Amniotic epithelial cell (primary cell): ENCODE results near the gene CLEC18B.
"Not testable (repeated sequence)": the region's sequence is repeated elsewhere in the genome, so short reads cannot be mapped to it uniquely, and the experiment has no call there.

Experiments used
- DNase-seq: peaks from one replicate; pipeline ENCODE4 v3.0.0-alpha.2; 2010; ENCODE audit warnings: low read depth

Gene CLEC18B

DNA sequence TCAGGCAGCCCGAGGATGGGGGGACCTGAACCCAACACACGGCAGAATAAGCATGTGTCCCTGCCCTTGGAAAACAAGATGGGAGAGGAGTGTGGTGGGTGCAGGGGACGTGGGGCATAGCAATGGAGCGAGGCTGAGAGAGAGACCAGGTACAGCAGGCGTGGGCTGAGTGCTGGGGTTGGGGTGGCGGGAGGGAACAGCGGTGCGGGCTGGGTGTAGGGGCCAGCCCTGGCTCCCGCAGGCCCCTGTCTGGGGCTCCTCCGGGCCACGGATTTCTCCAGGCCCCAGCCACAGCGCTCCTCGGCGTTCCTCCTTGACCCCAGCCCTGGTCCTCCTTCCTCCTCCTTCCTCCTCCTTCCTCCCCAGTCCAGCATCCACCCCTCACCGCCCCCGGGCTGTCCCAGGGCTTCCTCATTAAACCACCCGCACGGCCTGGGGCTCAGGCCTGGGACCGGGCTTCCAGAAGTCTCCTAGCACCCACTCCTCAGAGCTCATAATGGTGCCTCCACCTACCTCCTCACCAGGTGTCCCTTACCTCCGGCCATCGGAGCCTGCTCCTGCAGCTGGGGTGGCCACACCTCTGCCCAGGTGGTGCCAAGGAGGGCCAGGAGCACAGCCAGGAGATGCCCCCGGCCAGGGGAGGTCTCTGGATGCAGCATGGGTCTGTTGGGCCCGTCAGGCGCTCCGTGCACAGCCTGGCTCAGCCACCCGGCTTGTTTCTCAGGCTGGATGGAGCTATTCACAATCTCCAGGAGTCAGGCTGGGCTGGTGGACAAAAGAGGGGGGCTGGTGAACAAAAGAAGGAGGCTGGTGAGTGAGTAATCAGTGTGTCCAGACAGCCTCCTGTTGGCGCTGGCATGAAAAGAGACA is at the start of gene CLEC18B:
Gene CLEC18B (minus strand): TSS at position 867 of the 870 bp plus-strand sequence. CDS start 208 bp downstream, at position 659.
- not testable (repeated sequence) for DNase-seq

DNA sequence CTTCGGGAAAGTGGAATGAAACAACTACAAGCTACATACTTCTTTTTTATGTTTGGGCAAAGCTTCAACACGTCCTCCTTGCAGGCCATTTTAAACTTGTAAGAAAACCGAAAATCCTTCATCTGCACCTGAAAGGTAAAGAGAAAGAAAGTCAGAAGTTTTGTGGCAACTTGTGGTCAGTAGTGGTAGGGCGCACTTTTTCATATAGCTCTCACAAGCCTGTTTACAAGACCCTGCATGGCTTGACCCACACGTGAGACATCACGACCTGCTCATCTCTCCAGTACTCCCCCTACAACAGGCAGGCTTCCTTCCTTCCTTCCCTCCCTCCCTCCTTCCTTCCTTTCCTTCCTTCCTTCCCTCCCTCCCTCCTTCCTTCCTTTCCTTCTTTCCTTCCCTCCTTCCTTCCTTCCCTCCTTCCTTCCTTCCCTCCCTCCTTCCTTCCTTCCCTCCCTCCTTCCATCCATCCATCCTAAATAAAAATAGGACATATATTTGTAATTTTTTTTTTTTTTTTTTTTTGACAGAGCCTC is 48.7 kb upstream of the CLEC18B start:
- no peak for DNase-seq

DNA sequence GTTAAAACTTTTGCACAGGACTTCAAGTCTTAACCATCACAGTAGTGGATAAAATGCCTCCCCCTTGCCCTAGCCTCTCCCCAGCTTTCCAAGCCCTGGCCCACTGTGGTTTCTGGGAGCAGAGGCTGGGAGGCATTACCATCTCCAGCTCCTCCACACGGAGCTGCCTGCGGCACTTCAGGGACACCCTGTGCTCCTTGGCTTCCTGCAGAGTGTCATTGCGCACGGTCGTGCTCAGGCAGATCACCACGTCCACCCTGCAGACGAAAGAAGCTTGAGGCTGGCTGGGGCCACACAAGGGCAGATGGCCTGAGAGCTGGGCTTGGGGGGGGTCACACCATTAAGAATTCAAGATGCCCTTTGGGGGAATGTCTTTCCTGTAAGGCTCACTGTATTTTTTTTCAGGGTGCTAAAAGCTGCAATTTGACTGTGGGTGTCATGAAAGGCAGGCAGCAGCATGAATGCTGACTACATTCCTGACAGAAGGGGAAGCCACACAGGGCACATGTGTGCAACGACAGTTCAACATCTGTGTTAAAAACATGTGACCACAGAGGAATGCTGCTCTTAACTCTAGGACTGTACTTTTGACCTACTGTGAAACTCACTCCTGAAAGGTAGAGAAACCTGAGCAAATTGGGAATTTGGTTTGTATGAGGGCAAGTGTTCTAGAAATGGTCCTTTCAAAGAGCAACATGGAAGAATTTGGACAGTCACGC is 47.7 kb upstream of the CLEC18B start:
- DNase-seq: no peak

DNA sequence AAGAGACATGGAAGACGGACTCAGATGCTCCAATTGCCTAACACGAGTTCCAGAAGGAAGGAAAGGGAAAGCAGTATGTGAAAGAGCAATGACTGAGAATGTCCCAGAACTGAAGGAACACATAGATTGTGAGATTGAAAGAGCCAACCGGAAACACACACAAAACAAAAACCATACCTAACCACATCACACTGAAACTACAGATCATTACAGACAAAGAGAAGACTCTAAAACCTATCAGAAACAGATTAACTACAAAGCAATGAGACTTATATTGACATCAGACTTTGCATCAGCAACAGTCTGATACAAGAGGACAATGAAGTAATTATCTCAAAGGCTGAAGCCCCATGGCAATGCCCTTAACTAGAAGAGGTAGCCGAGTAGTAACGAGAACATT is 45.6 kb upstream of the CLEC18B start:
- DNase-seq: no peak

DNA sequence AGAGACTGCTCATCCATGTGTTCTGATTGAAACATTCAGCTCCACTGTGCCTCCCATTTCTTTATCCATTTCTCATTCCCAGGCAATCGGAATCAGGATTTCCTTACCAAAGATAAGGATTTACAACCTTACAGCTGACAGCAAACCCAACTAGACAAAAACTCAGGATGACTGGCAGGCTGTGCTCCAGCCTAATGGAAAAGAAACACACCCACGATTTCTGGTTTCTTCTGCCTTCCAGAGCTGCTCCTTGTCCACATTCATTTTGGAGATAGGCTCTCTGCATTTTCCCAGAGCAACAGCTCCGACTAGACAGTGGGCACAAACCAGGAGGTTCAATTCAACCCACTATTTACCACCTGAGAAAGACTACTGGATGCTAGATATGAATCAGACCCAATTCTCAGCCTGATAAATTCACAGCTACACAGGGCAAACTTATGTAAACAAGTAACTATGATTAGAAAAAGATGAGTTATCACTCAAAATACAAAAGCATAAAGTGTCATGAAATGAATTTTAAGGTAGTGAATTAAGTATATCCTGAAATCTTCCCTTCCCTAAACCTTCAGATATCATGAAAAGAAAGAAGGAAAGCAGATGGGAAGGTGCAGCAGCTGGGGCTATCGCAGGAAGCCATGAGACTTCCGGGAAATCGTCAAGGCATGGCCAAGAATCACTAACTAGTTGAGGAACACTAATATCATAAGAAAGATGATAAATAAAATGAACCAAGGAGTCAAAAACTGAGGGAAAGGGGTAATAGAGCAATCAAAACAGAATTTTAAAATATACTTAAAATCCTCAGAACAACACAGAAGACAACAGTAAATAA is 44.8 kb upstream of the CLEC18B start:
- no peak for DNase-seq

DNA sequence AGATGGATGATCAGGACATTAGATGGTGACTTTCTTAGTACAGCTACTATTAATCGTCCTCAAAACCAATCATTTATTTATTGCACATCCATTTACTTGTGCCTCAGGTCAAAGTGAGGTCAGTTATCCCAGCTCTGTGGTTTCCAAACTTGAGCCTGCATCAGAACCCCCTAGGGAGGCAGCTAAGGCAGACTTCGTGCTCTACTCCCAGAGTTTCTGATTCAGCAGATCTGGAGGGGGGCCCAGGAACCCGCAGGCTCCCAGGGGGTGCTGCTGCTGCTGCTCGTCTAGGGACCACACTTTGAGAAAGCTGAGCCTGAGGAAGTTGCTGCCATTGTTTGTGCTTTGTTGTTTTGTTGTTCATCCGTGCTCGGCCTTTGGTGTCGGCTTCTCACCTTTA is 44.0 kb upstream of the CLEC18B start:
- no peak for DNase-seq

DNA sequence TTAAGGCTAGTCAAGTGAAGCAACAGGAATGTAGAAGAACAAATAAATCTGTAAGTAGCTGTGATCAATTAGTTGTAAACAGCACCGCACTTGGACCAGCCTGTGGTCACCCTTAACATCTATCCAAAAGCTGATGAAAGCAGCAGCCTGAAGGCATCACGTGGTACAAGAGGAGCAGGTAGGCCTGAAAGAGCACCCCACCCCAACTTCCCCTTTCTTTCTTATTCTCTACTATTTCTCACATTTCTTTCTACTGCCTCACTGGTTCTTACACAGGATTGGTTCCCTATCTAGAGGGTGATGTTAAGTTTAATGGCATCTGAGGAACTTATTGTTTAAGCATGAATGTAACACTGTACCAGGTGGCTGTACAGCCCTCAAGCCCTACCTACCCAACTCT is 42.6 kb upstream of the CLEC18B start:
- no peak for DNase-seq

DNA sequence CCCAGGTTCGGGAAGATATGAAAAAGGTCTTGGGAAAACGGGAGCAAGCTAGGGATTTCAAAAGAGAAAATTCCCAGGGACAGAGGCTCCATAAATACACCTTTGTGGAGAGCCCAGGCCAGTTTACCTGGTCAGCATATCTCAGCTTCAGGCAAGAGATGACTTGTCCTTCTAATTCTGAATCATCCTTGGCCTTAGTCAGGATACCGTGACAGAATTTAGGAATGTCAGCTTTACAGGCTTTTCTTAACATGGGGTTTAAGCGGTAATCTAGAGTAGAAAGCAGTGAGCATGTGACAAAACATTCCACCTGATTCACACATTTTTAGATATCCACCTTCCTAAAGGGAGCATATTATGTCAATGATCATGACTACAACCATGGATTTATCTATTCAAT is 41.1 kb upstream of the CLEC18B start:
- no peak for DNase-seq

DNA sequence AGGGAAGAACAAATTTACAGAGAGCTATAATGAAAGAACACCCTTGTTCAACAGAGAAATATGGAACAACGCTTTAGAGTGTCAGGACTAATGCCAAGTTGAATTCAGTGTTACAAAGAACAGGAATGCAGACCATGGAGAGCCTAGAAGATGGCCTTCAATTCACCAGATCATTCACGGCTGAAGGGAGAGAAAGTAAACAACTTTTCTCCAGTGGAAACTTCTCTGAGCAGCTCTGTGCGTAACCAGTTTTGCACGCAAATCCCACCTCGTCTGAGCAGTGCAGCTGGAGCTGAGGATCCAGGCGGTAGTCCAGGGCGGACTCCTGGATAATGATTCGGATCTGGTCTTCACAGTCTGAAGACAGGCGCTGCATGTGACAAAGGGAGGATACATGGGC is 40.5 kb upstream of the CLEC18B start:
- DNase-seq: no peak

DNA sequence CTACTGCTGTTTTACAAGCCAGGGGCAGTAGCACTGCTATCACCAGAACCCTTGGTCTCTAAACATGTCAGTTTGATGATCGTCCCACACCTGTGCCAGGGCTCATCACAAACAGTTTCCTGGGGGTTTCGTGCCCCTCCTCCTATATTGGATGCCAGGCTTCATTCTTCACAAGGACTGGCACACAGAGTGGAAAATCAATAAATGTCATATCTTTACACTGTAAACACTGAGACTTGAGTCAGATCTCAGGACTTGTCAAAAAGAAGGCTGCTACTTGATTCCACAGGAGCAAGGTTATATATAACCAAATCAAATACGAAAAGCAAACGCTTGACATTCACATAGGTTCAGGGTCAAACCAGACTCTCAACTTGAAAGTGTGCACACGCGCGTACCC is 39.3 kb upstream of the CLEC18B start:
- DNase-seq: no peak

DNA sequence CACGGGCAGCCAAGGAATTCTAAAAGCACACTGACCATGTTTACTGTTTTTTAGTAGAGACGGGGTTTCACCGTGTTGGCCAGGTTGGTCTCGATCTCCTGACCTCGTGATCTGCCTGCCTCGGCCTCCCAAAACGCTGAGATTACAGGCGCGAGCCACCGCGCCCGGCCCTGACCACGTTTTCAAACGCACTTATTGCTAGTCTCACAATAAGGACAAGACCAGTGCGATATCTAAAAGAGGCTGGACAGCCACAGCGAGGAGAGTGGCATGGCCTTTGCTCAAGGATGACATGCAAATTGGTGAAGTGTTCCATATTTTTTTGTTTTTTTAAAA is 35.0 kb upstream of the CLEC18B start:
- no peak for DNase-seq

DNA sequence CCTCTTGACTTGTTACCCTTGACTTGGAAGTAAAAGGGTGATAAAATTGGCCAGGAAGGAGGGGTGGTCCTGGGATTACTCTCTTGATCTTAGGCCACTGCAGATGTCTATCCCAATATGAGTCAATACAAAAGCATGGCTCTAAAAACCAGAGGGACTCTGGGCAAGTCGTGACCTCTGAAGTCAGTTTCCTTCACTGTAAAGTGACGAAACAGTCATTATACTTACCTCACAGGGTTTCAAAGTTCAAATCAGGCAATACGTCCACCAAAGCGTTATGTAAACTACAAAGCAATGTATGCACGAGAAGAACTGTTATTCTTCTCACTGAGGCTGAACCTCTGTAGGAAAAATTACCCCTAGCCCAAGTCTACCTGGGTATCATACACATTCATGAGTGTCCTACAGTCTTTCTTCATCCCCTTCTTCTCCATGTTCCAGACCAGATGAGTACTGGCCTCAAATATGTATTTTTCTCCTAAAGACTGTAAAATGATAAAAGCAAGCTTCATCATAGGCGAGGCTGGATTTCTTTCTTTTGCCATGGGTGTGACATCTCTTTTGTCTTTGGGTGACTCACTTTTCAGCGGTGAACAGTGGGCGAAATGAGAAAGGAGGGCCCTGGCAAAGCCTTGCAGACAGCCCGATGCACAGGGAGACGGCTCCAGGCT is 34.5 kb upstream of the CLEC18B start:
- peak; percentile 85 for DNase-seq

DNA sequence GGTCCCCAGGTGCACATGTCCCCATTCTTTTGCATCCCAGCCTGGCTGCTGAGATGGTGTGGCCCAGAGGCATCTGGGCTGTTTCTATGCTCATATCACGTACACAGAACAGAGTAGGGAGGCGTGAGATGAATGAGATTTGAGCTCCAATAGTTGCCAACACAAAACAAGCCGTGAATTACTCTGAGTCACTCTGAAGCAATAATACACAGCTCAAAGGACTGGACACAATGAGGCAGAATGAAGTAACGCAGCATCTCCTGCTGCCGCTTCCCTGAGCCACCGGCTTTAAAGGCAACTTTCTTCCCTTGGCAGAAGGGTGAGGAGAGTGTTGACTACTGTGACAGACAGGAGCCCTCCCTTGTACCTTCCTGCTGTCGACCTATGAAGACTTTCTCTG is 33.9 kb upstream of the CLEC18B start:
- DNase-seq: peak; percentile 91

DNA sequence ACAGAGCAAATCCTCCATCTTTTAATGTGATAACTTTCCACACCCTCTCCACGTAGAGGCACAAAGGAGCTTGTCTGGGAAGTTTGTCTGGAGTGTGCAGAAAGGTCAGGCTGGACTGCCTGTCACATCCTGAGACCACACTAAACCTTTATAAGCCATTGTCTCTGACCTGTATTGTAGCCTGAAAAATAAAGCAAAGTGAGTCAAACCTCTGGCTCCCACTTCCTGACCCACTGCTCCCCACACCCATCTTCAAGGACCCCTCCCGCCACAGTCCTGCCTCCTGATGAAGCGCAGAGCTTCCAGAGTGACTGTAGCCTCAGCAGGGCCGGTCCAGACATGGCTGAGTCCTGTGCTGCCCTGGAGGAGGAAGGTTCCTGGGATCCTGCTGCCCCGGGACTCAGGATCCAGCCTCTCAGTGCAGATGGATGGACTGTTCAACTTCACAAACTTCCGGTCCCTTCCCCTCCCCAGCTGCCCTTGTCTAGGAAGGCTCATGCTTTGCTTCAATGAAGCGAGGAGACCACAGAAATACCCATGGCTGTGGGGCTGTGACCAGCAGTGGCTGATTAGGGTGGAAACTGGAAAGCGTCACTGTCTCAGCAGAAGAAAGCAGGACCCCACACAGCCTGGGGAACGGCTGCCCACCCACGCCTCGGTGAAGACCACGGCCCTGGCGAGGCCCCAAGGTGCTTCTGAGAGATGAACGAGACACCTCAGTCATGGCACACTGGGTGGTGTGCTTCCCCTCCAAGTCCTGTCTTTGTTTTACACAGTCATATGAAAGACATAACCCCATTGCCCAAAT is 30.9 kb upstream of the CLEC18B start:
- no peak for DNase-seq

DNA sequence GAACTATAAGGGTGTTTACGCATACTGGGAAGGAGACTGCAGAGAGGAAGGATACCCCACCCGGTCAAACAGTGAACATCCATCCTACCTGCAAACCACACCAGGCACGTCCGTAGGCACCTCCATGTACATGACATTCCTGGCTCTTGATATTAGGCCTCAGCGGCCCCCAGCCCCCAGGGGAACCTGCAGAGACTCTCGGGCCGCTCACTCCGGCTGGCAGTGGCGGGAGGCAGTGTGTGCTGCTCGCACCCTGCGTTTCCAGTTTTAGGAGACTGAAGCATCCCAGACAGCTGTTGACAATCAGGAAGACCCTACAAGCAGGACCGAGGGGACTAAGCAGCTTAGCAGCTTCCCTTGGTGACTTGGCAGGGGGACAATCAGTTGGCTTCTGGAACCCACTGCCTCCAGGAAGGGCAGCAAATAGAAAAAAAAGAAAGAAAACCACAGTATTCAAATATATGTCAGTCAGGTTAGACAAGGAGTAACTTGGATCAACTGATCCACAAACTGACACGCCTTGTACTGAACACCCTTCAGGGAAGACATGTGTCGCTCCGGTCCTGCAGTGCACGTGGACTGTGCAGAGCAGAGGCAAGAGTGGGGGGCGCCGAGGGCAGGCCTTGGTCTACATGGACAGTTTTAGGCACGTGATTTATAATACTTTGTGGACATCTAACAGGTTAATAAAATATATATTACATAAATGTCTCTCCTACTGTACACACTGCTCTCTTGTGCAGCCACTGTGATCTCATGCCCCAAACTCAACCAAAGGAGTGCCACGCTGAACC is 29.9 kb upstream of the CLEC18B start:
- DNase-seq: no peak

DNA sequence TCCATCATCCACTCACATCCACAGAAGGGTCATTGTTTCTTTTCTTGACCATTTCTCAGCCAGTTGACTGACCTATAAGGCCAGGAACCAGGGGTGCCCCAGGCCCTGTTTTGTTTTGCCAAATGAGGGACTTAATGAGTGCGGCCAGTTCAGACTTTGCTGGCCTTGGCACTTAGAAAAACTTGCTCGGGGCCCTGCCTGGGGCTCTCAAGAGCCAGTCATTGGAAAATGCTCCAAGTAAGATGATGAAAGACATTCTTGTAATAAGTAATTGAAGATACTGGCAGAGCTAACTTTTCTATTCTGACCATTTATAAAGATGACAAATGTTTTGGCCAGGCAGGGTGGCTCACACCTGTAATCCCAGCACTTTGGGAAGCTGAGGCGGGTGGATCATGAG is 29.0 kb upstream of the CLEC18B start:
- DNase-seq: no peak

DNA sequence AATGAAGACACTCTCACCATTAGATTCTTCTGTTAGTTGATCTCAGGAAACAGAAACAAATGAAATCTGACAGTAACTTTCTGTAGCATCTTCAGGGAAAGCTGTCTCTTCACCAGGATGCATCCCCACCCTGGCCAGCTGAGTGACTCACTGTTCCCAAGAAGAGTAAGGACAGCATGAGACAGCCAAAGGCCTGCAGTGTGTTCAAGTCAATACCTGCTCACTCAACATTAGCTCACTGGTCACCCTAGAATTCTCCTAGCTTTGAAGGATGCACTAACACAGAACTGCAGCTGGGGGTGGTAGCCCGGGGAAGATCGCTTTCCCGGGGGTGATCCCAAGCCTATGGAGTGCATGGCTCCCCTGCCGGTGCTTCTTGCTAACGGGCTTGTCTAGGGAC is 28.2 kb upstream of the CLEC18B start:
- DNase-seq: no peak

DNA sequence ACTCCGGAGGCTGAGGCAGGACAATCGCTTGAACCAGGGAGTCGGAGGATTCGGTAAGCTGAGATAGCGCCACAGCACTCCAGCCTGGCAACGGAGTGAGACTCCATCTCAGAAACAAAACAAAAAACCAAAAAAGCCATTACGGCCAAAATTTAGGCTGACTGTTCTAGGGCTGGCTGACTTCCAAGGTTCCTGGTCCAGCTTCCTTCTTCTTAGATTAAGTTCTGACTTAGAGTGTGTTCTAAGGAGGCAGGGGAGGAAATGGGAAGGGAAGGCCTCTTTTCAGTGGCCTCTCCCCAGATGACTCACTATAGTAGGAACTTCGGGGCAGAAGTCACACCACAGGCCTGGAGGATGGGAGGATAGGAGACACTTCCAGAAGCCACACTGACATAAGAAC is 27.7 kb upstream of the CLEC18B start:
- peak; percentile 94 for DNase-seq

DNA sequence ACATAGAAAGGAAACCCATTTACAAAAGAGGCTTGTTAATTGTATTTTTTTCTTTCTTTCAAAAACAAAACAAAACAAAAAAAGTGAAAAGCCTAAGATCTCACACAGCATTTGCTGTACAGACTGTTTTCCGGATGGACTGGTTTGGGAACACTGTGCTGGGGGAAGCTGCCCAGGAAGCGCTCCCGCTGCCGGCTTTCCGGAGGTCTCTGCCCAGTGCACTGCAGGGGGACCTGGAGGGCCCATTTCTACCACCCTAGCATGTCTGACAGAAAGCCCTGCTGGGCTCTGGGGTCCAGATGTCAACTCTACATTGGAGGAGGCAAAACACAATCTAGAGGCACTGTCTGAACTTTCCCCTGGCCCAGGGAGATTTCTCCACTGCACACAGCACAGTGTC is 26.3 kb upstream of the CLEC18B start:
- no peak for DNase-seq

DNA sequence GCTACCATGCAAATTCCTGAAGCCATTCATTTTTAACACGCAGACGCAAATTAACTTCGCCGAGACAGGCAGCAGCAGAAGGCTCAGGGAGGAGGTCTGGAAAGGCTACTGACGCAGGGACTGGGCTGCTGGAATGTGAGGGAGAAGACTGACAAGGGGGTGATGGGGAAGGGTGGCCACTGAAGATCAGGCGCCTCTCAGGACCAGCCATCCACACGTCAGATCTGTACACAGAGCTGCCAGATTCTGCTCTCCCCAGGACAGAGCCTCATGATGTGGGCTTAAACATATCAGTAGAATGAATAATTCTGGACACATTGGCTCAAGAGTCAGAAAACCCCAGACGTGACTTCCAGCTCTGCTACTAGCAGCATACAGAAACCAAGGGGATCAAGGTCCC is 25.6 kb upstream of the CLEC18B start:
- DNase-seq: peak; percentile 68
